ENCODE data around the gene UQCRC1.

UQCRC1 gene

GRCh38 chr3:48609088-48610005, at the start of gene UQCRC1:
Gene UQCRC1, minus strand, starts transcription at chr3:48609646. Its CDS starts 26 bp downstream, at chr3:48609620.
- H3K4me1 ChIP-seq = peaks cover 25% of the 10 kb centered on the region
- peaks cover 15% of the 10 kb centered on the region for H4K20me1 ChIP-seq
- peak within 1 kb of the TSS; percentile 85 for H3K4me3 ChIP-seq
- H3K9me3 ChIP-seq = no peaks in the 10 kb centered on the region
- H3K36me3 ChIP-seq = peaks cover 36% of the 10 kb centered on the region
- peak within 1 kb of the TSS; percentile 88 for H3K4me2 ChIP-seq
- H3K9ac ChIP-seq = peak within 1 kb of the TSS; percentile 90
- TF ChIP-seq Cebpa-rat (IDR thresholded peaks at IDR 0.05) = no peak
- peak within 1 kb of the TSS; percentile 86 for H3K27ac ChIP-seq
- no peaks in the 10 kb centered on the region for H3K27me3 ChIP-seq

GRCh38 chr3:48656841-48657281, 47.4 kb upstream of the UQCRC1 start:
- H3K4me2 ChIP-seq = peak overlapping the region; percentile 89
- H4K20me1 ChIP-seq = peaks cover 30% of the 10 kb centered on the region
- H3K27ac ChIP-seq = peak overlapping the region; percentile 63
- peaks cover 5% of the 10 kb centered on the region; the same call in 1 of the 2 replicates for H3K27me3 ChIP-seq
- H3K4me1 ChIP-seq = peaks cover 30% of the 10 kb centered on the region
- peak overlapping the region; percentile 74; the same call in 1 of the 2 replicates for H3K9ac ChIP-seq
- H3K36me3 ChIP-seq = no peaks in the 10 kb centered on the region
- TF ChIP-seq Cebpa-rat (IDR thresholded peaks at IDR 0.05) = no peak
- peak overlapping the region; percentile 71 for H3K4me3 ChIP-seq
- H3K9me3 ChIP-seq = no peaks in the 10 kb centered on the region

GRCh38 chr3:48656061-48656840, 46.8 kb upstream of the UQCRC1 start:
- H3K4me1 ChIP-seq = peaks cover 26% of the 10 kb centered on the region
- H3K9ac ChIP-seq = peak overlapping the region; percentile 74; the same call in 1 of the 2 replicates
- H3K4me2 ChIP-seq = peak overlapping the region; percentile 89
- no peaks in the 10 kb centered on the region for H3K9me3 ChIP-seq
- H3K27me3 ChIP-seq = peaks cover 5% of the 10 kb centered on the region; the same call in 1 of the 2 replicates
- H3K27ac ChIP-seq = peak overlapping the region; percentile 63
- peaks cover 28% of the 10 kb centered on the region for H4K20me1 ChIP-seq
- H3K4me3 ChIP-seq = peak overlapping the region; percentile 71
- no peak for TF ChIP-seq Cebpa-rat (IDR thresholded peaks at IDR 0.05)
- no peaks in the 10 kb centered on the region for H3K36me3 ChIP-seq

- no peak for TF ChIP-seq Cebpa-rat (IDR thresholded peaks at IDR 0.05)
- Histone ChIP-seq H4K20me1 (peaks cover 21% of the 10 kb centered on the region), H3K9me3 (no peaks in the 10 kb centered on the region), H3K27me3 (peaks cover 5% of the 10 kb centered on the region; the same call in 1 of the 2 replicates), H3K4me2 (peak overlapping the region; percentile 89), H3K9ac (no peak overlapping the region), H3K4me3 (peak overlapping the region; percentile 71), H3K4me1 (peaks cover 20% of the 10 kb centered on the region), H3K36me3 (no peaks in the 10 kb centered on the region), H3K27ac (no peak overlapping the region)
These were observed 46.2 kb upstream of the UQCRC1 start for GRCh38 chr3:48655606-48656005.

GRCh38 chr3:48655063-48655462, 45.6 kb upstream of the UQCRC1 start:
- Histone ChIP-seq H3K27me3 (peaks cover 5% of the 10 kb centered on the region; the same call in 1 of the 2 replicates), H3K4me3 (no peak overlapping the region), H3K4me1 (peaks cover 18% of the 10 kb centered on the region), H3K36me3 (no peaks in the 10 kb centered on the region), H4K20me1 (0 out of 2 replicates have a peak, but pooled peaks cover 16% of the 10 kb centered on the region), H3K9ac (no peak overlapping the region), H3K27ac (no peak overlapping the region), H3K9me3 (no peaks in the 10 kb centered on the region), H3K4me2 (peak overlapping the region; percentile 89)
- TF ChIP-seq Cebpa-rat (IDR thresholded peaks at IDR 0.05) = no peak

GRCh38 chr3:48652923-48653715, 43.7 kb upstream of the UQCRC1 start:
- peaks cover 18% of the 10 kb centered on the region for H3K4me1 ChIP-seq
- no peak overlapping the region for H3K27ac ChIP-seq
- no peak for TF ChIP-seq Cebpa-rat (IDR thresholded peaks at IDR 0.05)
- H3K9me3 ChIP-seq = no peaks in the 10 kb centered on the region
- no peak overlapping the region for H3K4me3 ChIP-seq
- H3K9ac ChIP-seq = no peak overlapping the region
- H3K36me3 ChIP-seq = no peaks in the 10 kb centered on the region
- H3K27me3 ChIP-seq = peaks cover 5% of the 10 kb centered on the region; the same call in 1 of the 2 replicates
- H3K4me2 ChIP-seq = no peak overlapping the region
- no peaks in the 10 kb centered on the region for H4K20me1 ChIP-seq

GRCh38 chr3:48651771-48652170, 42.3 kb upstream of the UQCRC1 start:
- Histone ChIP-seq H4K20me1 (no peaks in the 10 kb centered on the region), H3K4me3 (no peak overlapping the region), H3K27me3 (peaks cover 3% of the 10 kb centered on the region; the same call in 1 of the 2 replicates), H3K36me3 (no peaks in the 10 kb centered on the region), H3K27ac (no peak overlapping the region), H3K4me2 (no peak overlapping the region), H3K9ac (no peak overlapping the region), H3K4me1 (peaks cover 13% of the 10 kb centered on the region), H3K9me3 (no peaks in the 10 kb centered on the region)
- no peak for TF ChIP-seq Cebpa-rat (IDR thresholded peaks at IDR 0.05)

GRCh38 chr3:48650723-48651122, 41.3 kb upstream of the UQCRC1 start:
- no peaks in the 10 kb centered on the region for H3K27me3 ChIP-seq

More at GRCh38 chr3:48650723-48651122, 41.3 kb upstream of the UQCRC1 start:
- Histone ChIP-seq H3K36me3 (no peaks in the 10 kb centered on the region), H3K27ac (no peak overlapping the region), H4K20me1 (no peaks in the 10 kb centered on the region), H3K4me3 (no peak overlapping the region), H3K4me1 (peaks cover 8% of the 10 kb centered on the region), H3K9me3 (no peaks in the 10 kb centered on the region), H3K4me2 (no peak overlapping the region), H3K9ac (no peak overlapping the region)
- TF ChIP-seq Cebpa-rat (IDR thresholded peaks at IDR 0.05) = no peak
